Measurements from ENCODE around the gene KRTAP19-3.

DNA sequence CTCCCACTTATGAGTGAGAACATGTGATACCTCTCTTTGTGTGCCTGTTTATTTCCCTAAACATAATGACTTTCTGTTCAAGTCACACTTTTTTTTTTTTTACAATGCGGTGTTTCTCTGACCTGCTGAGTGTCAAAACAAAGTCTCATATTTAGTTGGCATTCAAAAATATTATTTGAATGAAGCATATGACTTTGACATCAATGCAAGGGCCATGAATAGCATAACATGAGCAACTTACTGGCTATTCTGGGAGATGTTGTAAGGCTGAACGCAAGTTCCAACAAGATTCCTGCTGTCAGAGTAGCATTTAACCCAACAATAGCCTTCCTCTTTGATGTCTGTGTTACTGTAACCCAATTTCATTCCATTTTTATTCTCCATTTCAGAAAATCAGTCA lies 9.7 kb downstream of the KRTAP19-3 start:
- TF ChIP-seq, protein P1, sequence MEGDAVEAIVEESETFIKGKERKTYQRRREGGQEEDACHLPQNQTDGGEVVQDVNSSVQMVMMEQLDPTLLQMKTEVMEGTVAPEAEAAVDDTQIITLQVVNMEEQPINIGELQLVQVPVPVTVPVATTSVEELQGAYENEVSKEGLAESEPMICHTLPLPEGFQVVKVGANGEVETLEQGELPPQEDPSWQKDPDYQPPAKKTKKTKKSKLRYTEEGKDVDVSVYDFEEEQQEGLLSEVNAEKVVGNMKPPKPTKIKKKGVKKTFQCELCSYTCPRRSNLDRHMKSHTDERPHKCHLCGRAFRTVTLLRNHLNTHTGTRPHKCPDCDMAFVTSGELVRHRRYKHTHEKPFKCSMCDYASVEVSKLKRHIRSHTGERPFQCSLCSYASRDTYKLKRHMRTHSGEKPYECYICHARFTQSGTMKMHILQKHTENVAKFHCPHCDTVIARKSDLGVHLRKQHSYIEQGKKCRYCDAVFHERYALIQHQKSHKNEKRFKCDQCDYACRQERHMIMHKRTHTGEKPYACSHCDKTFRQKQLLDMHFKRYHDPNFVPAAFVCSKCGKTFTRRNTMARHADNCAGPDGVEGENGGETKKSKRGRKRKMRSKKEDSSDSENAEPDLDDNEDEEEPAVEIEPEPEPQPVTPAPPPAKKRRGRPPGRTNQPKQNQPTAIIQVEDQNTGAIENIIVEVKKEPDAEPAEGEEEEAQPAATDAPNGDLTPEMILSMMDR (IDR thresholded peaks at IDR 0.05): no peak
- no peak for TF ChIP-seq EZH2 (IDR thresholded peaks at IDR 0.05)

Data from neural progenitor cell (in vitro differentiated cells).